D721Med (cell line): ENCODE measurements around the gene HSD11B2.

Experiments
- DNase-seq: peaks from one replicate; pipeline ENCODE4 v3.0.0; 2011; ENCODE audit warnings: low spot score; ENCODE audit not compliant: insufficient read length
- FAIRE-seq: peaks from 2 replicates; lab custom pipeline; 2011; peaks lifted over from hg19 to GRCh38; lab: Jason Lieb, UNC
- TF ChIP-seq, protein P1 (sequence below): IDR thresholded peaks from 2 replicates; pipeline ENCODE4 v1.5.1; 2012; ENCODE audit warnings: mild to moderate bottlenecking, control low read depth; ENCODE audit not compliant: insufficient read depth; ENCODE audit errors: missing control alignments

HSD11B2 gene

DNA sequence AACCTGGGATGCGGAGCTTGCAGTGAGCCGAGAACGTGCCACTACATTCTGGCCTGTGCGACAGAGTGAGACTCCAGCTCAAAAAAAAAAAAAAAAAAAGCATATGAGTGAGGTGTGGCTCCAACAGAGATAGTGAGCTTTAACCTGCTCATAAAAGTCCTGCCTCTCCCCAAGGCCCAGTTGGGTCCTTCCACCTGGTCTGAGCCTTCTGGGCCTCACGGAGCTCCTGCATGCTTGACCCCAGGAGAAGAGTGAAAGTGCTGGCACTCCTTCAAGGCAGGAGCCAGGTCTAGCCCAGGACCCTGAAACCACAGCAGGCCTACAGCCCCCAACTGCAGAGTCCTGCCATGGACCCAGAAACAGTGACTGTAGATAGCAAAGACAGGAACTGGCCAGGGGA, 17.7 kb downstream of the HSD11B2 start:
- FAIRE-seq (no peak), DNase-seq (no peak)
- TF ChIP-seq, protein P1, sequence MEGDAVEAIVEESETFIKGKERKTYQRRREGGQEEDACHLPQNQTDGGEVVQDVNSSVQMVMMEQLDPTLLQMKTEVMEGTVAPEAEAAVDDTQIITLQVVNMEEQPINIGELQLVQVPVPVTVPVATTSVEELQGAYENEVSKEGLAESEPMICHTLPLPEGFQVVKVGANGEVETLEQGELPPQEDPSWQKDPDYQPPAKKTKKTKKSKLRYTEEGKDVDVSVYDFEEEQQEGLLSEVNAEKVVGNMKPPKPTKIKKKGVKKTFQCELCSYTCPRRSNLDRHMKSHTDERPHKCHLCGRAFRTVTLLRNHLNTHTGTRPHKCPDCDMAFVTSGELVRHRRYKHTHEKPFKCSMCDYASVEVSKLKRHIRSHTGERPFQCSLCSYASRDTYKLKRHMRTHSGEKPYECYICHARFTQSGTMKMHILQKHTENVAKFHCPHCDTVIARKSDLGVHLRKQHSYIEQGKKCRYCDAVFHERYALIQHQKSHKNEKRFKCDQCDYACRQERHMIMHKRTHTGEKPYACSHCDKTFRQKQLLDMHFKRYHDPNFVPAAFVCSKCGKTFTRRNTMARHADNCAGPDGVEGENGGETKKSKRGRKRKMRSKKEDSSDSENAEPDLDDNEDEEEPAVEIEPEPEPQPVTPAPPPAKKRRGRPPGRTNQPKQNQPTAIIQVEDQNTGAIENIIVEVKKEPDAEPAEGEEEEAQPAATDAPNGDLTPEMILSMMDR, result no peak

DNA sequence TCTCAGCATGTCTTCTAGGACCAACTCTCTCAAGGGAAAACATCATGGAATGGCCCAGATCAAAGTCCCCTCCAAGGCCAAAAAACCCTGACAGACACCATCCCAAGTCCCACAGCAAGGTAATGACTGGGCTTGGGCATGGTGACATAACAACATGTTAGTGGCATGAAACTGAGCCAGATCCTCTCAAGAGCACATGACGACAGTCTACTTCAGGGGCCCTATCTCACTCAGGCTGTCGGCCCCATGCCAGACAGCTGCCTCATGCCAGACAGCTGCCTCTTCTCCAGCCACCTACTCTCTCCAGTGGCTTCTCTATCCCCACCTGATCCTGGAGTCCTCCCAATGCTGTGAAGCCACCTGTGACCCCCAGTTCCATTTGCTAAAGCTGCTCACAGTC, 18.4 kb downstream of the HSD11B2 start:
- FAIRE-seq, result no peak
- TF ChIP-seq, protein P1, result no peak

DNA sequence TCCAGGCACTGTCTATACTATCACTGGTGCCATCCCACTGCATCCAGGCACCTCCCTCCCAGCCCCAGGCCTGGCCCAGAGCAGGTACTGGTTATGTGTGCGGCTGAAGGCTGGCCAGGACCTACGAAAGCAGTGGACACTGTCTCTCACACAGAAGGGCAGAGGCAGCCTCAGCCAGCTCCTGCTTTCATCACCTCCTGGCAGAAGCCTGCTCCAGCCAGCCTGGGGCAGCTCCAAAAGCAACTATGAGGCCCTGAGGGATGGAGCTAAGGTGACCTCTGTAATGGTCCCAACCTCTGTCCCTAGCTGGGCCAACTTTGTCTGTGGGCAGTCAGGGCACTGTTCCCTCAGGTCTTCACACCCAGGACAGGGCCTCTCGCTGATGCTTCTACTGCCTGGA, 18.8 kb downstream of the HSD11B2 start:
- FAIRE-seq (no peak), DNase-seq (no peak)
- TF ChIP-seq, protein P1, result no peak

More for the DNA sequence above, 18.4 kb downstream of the HSD11B2 start:
- no peak for DNase-seq

DNA sequence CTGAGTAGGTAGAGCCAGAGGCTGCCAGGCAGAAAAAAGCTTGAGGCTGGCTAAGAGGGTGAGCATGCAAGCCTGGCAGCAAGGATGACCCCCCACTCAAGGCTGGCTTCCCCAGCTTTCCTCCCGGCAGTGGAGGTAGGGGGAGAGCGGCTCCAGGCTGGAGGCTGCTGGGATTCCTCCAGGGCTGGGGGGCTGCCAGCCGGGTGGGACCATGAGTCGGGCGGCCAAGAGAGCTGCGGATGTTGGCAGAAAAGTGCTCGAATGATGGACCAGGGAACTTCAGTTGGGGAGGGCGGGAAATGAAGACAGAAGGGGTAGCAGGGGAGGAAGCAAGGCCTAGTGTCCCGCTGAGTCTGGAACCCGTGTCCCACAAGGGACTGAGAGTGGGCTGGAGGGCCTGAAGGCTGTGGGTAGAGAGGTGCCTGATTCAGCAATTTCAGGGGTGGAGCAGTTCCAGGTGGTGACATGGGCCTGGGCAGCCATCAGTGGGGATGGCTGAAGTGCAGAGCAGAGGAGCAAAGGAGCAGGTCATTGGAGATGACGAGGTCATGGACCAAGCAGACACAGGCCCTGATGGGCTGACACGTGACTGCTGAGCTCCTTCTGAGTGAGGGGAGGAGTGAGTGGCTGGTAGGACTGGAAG, 20.3 kb downstream of the HSD11B2 start:
- FAIRE-seq (no peak), DNase-seq (no peak)
- TF ChIP-seq, protein P1, result no peak

DNA sequence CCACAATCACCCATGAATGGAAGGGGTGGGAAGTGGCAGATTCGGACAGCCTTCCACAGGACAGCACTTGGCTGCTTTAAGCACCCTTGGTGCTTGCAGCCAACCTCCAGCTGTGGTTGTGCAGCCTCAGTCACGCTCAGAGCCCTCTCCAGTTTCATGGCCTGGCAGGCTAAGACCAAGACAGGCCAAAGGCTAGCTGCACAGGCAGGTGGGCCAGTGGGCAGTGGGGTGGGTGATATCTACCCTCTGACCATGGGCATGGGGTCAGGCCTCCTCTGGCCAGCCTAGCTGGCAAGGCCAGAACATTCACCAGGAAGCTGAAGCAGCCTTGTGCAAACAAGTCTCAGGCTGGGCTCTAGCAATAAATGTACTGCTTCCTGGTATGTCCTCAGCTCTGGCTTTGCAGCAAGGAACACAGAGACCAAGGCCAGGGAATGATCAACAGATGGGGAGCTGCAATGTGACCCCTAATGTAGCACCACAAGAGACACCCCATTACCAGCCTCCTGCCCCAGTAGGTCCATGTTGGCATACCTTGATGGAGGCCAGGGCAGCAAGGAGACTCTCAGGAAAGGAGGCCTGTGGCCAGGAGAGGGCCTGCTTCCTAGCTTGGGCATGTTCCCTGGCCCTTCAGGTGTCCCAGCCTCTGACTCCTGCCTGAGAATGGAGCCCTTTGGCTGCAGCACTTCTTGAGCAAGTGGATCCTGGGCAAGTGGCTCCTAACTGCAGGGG, 20.9 kb downstream of the HSD11B2 start:
- TF ChIP-seq, protein P1, result no peak
- FAIRE-seq, result no peak
- DNase-seq, result no peak

DNA sequence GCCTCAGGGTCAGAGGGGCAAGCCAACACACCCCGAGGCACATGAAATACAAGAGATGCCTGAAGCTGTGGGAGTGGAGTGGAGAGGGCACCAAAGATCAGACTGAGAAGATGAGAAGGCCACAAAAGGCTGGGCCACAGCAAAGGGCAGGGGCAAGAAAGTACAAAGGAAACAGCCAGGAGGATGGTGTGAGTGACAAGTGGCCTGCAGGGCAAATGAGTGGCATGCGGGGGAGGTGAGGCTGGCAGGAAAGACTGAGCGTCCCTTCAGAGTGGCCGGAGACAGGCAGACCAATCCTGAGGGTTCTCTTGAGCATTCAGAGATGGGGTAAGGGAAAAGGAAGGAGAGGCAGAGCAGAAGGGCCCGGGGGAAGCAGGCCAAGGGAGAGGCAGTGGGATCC, 23.2 kb downstream of the HSD11B2 start:
- DNase-seq (no peak), FAIRE-seq (no peak)
- TF ChIP-seq, protein P1, result no peak

DNA sequence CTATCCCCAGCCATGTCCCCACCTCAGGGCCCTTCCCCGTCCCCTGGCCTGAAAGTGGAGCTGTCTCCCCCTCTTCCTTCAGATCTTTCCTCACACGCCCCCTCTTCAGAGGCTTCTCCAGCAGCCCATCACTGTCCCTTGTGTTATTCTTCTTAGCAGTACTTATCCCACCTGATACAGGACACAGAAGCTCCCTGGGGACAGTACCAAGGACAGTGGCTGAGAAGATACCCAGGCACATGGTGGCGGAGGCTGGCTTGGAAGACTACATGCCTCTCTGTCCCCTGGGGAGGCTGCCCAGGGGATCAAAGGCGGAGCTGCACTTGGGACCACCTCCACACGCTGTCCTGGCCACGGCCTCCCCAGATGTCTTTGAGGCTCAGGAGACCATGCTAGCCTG, 23.9 kb downstream of the HSD11B2 start:
- TF ChIP-seq, protein P1, result no peak
- no peak for DNase-seq
- FAIRE-seq, result no peak
